Activated T-cell treated with anti-CD3 and anti-CD28 coated beads, Interleukin-2, amount 50 U/mL, for 72 hours (primary cell): ENCODE data around the gene MED16. TPM values are rescaled to one million over a fixed set of nuclear protein-coding genes. Genes with fewer than 3 reads are reported as not detected.

ENCODE experiments used
- ATAC-seq, 2 donors: fragments of 150-1000 bp; cut with Tn5 transposase; replicated peaks in 1 of 2; 2 replicates each; pipeline ENCODE4 v1.10.0; 2021; ENCODE audit warnings: moderate library complexity in 2 of 2, mild to moderate bottlenecking in 1 of 2
- DNase-seq, 2 donors: peaks; one replicate each; pipeline ENCODE4 v3.0.0; 2021 to 2022; ENCODE audit warnings: mixed read lengths in 1 of 2
- H3K27ac Mint-ChIP-seq: one replicate; pipeline ENCODE4 v1.8.0; 2022; ENCODE audit warnings: mild to moderate bottlenecking, moderate library complexity, mixed read lengths
- H3K27me3 Mint-ChIP-seq: one replicate; pipeline ENCODE4 v1.8.0; 2022; ENCODE audit warnings: low read depth, mixed read lengths
- H3K36me3 Mint-ChIP-seq, 2 donors: one replicate each; pipeline ENCODE4 v1.8.0; 2022; ENCODE audit warnings: mixed read lengths in 2 of 2, mild to moderate bottlenecking in 1 of 2; ENCODE audit not compliant: insufficient read depth in 2 of 2
- H3K4me1 Mint-ChIP-seq: one replicate; pipeline ENCODE4 v1.8.0; 2022; ENCODE audit warnings: low read depth, mixed read lengths
- H3K4me3 Mint-ChIP-seq, 2 donors: one replicate each; pipeline ENCODE4 v1.8.0; 2022; ENCODE audit warnings: mild to moderate bottlenecking in 2 of 2, mixed read lengths in 2 of 2, moderate library complexity in 2 of 2
- H3K9me3 Mint-ChIP-seq, 2 donors: one replicate each; pipeline ENCODE4 v1.8.0; 2022; ENCODE audit warnings: mixed read lengths in 2 of 2
- total RNA-seq, 2 donors: library from RNA; stranded (reverse); gene quantifications; one replicate each; pipeline ENCODE4 v1.2.3, GENCODE V29; 2022

Gene MED16
- total RNA-seq, 2 donors from 2014 or later: 59.8 to 62.2 TPM

DNA sequence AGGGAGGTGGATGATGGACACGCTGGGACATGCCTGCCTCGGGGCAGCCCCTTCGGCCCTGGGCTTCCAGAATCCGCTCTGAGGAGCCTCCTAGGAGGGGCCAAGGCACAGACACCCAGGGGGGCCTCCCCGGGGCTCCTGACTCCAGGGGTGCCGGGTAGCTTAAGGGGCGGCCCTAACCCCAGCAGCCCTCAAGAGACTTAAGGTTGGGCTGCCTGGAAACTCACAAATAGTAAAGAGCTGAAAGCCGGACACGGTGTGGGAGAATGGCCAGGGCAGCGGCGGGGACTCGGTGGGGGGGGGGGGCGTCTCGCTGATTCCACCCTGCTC is 40.5 kb upstream of the MED16 start:
- Mint-ChIP-seq H3K36me3 (peaks cover 0 to 3% of the 10 kb centered on the region in 2 donors), H3K4me3 (no peak overlapping the region), H3K4me1 (peaks cover 26% of the 10 kb centered on the region), H3K27ac (no peak overlapping the region), H3K27me3 (no peaks in the 10 kb centered on the region), H3K9me3 (peaks cover 0 to 1% of the 10 kb centered on the region in 2 donors)
- ATAC-seq: no peak
- no peak for DNase-seq

DNA sequence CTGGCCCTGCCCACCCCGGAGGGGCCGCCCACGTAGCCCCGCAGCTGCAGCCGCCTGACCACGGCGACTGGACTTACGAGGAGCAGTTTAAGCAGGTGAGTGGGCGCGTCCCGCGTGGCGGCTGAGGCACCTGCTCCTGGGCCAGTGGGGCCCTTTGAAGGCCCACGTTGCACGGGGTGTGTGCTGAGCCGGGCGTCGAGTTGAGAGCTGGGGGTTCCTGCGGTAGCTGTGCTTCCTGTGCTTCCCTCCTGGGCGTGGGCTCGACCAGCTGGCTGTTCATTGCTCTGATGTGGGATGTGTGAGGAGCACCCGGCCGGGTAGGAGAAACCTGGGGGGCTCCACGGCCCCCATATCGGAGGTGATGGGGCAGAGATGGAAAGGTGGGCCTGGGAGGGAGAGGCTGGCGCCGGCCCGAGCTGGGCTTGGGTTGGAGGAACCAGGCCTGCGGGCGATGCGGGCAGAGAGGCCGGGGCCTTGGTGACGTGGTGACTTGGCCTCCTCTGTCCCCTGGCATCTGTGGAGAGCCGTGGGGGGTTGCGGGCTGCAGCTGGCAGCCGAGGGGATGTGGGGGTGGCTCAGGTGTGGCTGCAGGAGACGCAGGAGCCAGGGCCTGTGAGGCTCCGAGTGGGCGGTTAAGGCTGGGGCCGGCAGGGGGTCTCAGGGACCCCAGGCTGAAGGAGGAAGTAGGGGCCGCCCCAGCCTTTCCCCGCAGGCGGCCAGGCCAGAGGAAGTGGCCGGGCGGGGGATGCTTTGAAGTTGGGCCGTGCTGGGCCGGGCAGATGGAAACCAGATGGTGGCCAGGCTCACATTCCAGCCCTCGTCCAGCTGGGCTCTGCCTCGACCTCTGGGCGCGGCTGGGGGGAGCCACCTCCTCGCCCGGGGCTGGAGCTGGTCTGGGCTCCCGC is 39.9 kb upstream of the MED16 start:
- Mint-ChIP-seq H3K27me3 (no peaks in the 10 kb centered on the region), H3K36me3 (peaks cover 0 to 3% of the 10 kb centered on the region in 2 donors), H3K9me3 (peaks cover 0 to 1% of the 10 kb centered on the region in 2 donors), H3K4me3 (peak overlapping the region; percentile 65 to 66), H3K27ac (no peak overlapping the region), H3K4me1 (peaks cover 20% of the 10 kb centered on the region)
- DNase-seq (no peak), ATAC-seq (peak; percentile 40)

DNA sequence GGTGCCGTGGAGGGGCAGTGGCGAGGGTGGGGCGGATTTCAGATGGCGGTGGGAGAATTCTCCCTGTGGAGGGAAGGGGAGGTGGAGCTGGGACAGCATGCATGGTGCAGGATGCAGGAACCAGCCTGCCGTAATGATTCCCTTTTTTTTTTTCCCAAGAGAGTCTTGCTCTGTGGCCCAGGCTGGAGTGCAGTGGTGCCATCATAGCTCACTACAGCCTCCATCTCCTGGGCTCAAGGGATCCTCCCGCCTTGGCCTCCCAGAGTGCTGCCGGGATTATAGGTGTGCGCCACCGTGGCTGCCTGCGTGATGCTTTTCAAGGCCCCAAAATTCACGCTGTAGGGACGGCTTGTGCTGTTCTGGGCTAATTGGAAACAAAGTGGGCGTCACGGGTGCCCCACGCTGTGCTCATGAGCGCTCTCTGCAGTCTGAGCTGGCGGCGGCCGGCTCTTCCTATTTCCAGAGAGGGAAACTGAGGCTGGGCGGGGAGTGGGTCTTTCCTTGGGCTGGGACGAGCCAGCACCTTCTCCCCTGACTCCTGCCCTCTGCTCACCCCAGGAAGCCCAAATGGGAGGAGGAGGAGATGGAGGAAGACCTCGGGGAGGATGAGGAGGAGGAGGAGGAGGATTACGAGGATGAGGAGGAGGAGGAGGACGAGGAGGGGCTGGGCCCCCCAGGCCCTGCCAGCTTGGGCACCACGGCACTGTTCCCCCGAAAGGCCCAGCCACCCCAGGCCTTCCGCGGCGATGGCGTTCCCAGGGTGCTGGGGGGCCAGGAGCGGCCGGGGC is 39.1 kb upstream of the MED16 start:
- peak overlapping the region in 1 of 2 donors; percentile 71 for H3K4me3 Mint-ChIP-seq
- no peak overlapping the region for H3K27ac Mint-ChIP-seq
- H3K36me3 Mint-ChIP-seq: peaks cover 0 to 3% of the 10 kb centered on the region in 2 donors
- DNase-seq (no peak), ATAC-seq (no peak)
- peaks cover 12% of the 10 kb centered on the region for H3K4me1 Mint-ChIP-seq
- H3K27me3 Mint-ChIP-seq: no peaks in the 10 kb centered on the region
- no peaks in the 10 kb centered on the region for H3K9me3 Mint-ChIP-seq

DNA sequence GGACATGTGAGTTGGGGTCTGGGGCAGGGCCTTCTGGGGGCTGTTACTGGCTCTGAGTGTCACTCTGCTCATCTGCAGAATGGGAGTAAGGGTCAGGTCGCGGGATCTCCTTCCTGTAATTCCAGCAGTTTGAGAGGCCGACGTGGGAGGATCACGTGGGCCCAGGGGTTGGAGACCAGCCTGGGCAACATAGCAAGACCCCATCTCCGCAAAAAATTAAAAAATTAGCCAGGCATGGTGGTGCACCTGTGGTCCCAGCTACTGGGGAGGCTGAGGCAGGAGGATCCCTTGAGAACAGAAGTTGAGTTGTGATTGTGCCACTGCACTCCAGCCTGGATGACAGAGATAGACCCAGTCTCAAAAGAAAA is 36.9 kb upstream of the MED16 start:
- Mint-ChIP-seq H3K36me3 (peaks cover 0 to 3% of the 10 kb centered on the region in 2 donors), H3K9me3 (no peaks in the 10 kb centered on the region), H3K27ac (no peak overlapping the region), H3K27me3 (no peaks in the 10 kb centered on the region), H3K4me1 (peaks cover 12% of the 10 kb centered on the region), H3K4me3 (no peak overlapping the region)
- DNase-seq (no peak), ATAC-seq (no peak)

DNA sequence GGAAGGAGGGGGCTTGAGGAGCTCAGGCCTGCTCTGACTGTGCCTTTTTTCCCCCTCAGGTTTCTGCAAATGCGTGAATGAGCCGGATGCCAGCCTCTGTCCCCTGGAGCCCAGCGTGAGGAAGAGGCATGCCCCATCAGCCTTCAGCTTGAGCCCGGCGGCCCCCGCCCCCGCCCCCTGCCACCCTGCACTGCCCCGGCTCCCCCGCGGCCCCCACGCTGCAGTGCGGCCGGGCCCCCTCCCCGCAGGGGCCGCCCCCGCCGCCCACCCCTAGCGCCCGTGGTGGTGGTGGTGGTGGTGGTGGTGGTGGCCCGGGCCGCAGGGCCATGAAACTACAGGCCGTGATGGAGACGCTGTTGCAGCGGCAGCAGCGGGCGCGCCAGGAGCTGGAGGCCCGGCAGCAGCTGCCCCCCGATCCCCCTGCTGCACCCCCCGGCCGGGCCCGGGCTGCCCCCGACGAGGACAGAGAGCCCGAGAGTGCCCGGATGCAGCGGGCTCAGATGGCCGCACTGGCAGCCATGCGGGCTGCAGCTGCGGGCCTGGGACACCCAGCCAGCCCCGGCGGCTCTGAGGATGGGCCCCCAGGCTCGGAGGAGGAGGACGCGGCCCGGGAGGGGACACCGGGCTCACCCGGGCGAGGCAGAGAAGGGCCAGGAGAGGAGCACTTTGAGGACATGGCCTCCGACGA is 36.4 kb upstream of the MED16 start:
- no peak overlapping the region for H3K27ac Mint-ChIP-seq
- ATAC-seq: no peak
- no peak for DNase-seq
- H3K36me3 Mint-ChIP-seq: peaks cover 0 to 3% of the 10 kb centered on the region in 2 donors
- no peak overlapping the region for H3K4me3 Mint-ChIP-seq
- H3K9me3 Mint-ChIP-seq: no peaks in the 10 kb centered on the region
- H3K27me3 Mint-ChIP-seq: no peaks in the 10 kb centered on the region
- peaks cover 12% of the 10 kb centered on the region for H3K4me1 Mint-ChIP-seq

DNA sequence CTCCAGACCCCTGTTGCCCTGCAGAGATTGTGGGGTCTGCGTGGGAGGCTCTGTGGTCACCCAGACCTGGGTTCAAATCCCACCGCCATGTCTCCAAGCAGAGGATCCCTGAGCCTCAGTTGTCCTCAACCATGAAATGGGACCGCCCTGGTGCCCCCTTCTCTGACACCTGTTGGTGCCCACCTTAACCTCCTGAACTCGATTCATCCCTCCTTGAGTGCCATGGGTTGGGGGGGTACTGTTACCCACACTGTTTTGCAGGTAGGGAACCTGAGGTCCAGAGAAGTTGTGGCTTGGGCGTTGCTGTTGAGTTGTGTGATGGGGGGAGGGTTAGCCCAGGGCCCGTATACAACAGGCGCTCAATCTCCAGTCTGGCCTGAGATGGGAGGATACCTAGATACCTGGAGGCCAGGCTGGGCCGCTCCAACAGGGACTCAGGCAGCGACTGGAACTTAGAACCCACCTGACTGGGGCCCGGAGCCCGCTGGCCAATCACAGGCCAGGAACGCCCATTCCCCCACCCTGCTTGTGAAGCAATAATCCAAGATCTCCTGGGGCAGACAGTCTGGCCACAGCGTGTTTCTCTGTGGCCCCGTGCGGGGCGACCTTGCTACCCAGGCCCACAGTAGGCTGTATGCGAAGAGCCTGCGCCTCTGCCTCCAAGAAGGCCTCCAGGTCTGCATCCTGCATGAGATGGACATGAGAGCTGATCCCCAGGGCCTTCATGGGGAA is 35.6 kb upstream of the MED16 start:
- H3K27ac Mint-ChIP-seq: no peak overlapping the region
- H3K36me3 Mint-ChIP-seq: peaks cover 0 to 3% of the 10 kb centered on the region in 2 donors
- H3K27me3 Mint-ChIP-seq: no peaks in the 10 kb centered on the region
- ATAC-seq (no peak), DNase-seq (no peak)
- no peak overlapping the region for H3K4me3 Mint-ChIP-seq
- no peaks in the 10 kb centered on the region for H3K9me3 Mint-ChIP-seq
- peaks cover 12% of the 10 kb centered on the region for H3K4me1 Mint-ChIP-seq

DNA sequence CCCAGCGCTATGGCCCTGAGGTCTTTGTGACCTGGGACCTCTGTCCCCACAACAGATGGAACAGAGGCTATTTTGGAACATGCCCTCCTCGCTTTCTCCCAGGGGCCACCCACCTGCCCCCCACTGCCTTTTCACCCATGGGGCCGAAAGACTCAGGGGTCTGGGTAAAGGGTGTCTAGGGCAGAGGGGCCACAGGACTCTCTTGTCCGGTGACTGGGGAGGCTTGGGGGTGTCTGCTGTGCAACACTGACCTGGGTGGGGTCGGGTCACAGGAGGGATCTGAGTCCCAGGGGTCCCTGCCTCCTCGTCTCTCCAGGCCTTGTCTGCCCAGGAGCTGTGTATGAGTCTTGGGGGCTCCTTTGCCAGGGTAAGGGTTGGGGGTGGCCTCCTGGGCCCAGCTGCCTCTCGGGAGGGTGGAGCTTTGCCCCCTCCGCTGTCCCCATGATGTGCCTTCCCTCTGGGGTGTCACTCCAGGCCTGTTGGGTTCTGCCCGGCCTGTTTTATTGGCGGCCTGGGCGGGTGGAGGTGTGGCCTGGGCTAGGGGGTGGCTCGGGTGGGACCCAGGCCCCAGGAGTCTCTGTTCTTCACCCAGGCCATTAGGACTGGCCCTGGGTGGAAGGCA is 34.9 kb upstream of the MED16 start:
- H3K4me3 Mint-ChIP-seq: peak overlapping the region in 1 of 2 donors; percentile 52
- H3K27me3 Mint-ChIP-seq: no peaks in the 10 kb centered on the region
- H3K36me3 Mint-ChIP-seq: peaks cover 0 to 3% of the 10 kb centered on the region in 2 donors
- peaks cover 10% of the 10 kb centered on the region for H3K4me1 Mint-ChIP-seq
- no peak overlapping the region for H3K27ac Mint-ChIP-seq
- H3K9me3 Mint-ChIP-seq: no peaks in the 10 kb centered on the region
- ATAC-seq (no peak), DNase-seq (no peak)

DNA sequence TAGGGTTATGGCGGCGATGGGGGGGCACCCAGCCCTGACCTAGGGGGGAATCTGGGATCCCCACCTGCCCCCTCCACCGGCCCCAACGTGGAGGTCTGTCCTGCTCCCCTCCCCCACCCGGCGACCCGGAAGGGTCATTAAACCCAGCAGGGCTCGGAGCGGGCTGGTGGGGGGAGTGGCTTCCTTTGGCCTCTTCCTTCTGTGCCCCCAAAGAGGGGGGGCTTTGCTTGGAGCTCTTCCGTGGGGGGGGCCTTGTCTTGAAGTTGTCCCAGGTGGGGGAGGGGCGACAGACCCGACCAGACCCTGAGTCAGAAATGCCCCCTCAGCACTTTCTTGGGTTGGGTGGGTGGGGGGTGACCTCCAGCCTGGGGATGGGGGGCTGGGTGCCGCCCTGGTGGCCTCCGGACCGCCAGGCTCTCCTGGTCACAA is 34.4 kb upstream of the MED16 start:
- no peak for ATAC-seq
- Mint-ChIP-seq H3K27me3 (no peaks in the 10 kb centered on the region), H3K27ac (no peak overlapping the region), H3K4me3 (peak overlapping the region in 1 of 2 donors; percentile 52), H3K4me1 (peaks cover 4% of the 10 kb centered on the region), H3K36me3 (peaks cover 0 to 3% of the 10 kb centered on the region in 2 donors), H3K9me3 (no peaks in the 10 kb centered on the region)
- no peak for DNase-seq

DNA sequence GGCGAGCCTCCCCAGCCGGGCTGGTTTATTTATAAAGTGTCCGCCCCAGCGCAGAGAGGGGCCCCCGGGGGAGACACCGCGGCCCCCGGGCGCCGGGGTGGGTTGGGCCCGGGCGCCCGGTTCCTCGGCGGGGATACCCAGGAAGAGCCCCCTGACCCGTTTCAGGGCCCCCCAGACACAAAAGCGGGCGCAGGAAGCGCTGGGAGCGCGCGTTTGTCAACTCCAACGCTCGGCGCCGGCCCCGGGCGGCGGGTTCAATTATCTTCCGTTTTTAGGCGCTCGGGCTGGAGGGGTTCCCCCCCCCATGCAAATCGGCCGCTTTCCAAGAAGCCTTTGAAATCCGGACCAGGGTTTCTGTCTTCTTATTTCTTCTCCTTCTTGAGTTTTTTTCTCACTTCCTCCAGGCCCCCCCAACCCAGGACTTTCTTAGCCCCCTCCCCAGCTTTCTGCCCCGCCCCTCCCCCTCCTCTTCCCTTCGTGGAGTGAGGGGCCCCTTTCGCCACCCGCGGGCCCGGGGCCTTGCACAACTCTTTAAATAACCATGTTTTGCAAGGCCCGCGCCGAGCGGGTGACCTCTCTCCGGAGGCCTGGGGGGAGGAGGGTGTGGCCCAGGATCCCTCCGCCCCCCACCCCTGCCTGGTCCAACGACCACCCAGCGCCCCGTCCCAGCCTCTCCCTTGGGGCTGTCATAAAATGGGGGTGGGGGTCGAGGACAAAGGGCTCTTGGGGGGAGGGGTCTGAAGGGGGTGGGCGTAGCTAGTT is 33.8 kb upstream of the MED16 start:
- Mint-ChIP-seq H3K9me3 (no peaks in the 10 kb centered on the region), H3K27me3 (no peaks in the 10 kb centered on the region), H3K4me3 (peak overlapping the region; percentile 84 to 86), H3K27ac (no peak overlapping the region), H3K36me3 (peaks cover 0 to 3% of the 10 kb centered on the region in 2 donors), H3K4me1 (peaks cover 3% of the 10 kb centered on the region)
- ATAC-seq: no peak
- DNase-seq: peak; percentile 58 to 62

DNA sequence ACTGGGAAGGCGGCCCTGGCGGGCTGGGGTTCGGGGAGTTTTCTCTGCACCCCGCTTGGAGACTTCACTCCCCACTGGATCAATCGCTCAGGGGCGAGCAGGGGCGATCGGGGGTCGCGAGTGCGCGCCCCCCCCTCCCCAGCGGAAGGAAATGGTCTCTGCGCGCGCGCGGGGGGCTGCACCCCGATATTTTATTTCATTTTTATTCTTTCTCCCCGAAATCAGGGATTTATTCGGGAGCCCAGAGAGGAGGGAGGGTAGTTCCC is 33.3 kb upstream of the MED16 start:
- DNase-seq: no peak
- Mint-ChIP-seq H3K27ac (no peak overlapping the region), H3K4me3 (peak overlapping the region; percentile 76 to 78), H3K36me3 (peaks cover 0 to 3% of the 10 kb centered on the region in 2 donors), H3K9me3 (no peaks in the 10 kb centered on the region), H3K27me3 (no peaks in the 10 kb centered on the region), H3K4me1 (peaks cover 8% of the 10 kb centered on the region)
- no peak for ATAC-seq

DNA sequence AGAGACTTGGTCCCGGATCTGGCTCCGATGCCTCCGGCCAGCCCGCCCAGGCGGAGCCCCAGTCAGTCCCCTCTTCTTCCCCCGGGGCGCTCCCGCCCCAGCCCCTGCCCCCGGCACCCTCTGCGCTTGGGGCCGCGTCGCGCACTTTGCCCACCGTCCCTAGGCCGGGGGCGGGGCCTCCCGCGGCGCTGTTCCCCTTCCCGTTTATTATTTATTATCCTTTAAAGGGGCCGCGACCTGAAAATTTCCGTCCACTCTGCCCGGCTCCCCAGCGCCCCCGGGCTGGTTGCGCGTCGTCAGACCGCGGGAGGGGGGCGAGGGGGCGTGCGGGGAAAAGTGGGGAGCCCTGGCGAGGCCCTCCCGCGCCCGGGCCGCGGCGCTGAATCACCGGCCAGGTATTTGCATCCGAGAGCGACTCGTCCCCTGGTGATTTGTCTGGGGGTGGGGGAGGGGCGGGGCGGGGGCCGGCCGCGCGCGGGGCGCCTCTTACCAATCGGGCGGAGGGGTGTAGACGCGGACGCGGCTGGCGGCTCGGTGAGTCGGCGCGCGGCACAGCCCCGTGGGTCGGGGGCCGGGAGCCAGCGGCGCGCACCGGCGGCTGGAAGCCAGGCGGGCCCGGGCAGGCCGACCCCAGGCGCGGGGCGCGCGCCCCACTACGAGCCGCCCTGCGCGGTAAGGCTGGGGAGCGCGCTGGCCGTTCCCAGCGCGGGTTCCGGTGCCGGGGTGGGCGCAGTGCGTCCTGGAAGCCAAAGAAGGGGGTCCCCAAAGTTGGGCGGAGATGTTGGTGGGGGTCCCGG is 32.7 kb upstream of the MED16 start, which contains the start of gene ARID3A:
TSS of gene ARID3A (plus strand) at position 510 of the 797 bp plus-strand sequence. CDS start 3,494 bp downstream, outside the sequence.
- peak; percentile 83 to 84 for DNase-seq
- Mint-ChIP-seq H3K27me3 (no peaks in the 10 kb centered on the region), H3K4me3 (peak within 1 kb of the TSS; percentile 84 to 86), H3K27ac (no peak within 1 kb of the TSS), H3K4me1 (peaks cover 13% of the 10 kb centered on the region), H3K36me3 (no peaks in the 10 kb centered on the region), H3K9me3 (no peaks in the 10 kb centered on the region)
- peak; percentile 68 to 75 for ATAC-seq
